ENCODE results near the gene CILP. TPM values are rescaled to one million over a fixed set of nuclear protein-coding genes. Genes with fewer than 3 reads are reported as not detected.

Gene CILP
- total RNA-seq, 1 donor from 2014 or later, result 1.8 TPM

GRCh38 chr15:65175511-65175910, 35.8 kb downstream of the CILP start:
- H3K4me3 Mint-ChIP-seq, result no peak overlapping the region
- no peak for DNase-seq (ENCODE audit: extremely low spot score, unreplicated experiment)
- no peak overlapping the region for H3K27ac Mint-ChIP-seq
- H3K4me1 Mint-ChIP-seq (ENCODE audit: unreplicated experiment), result peaks cover 4% of the 10 kb centered on the region
- H3K27me3 Mint-ChIP-seq, result no peaks in the 10 kb centered on the region
- H3K36me3 Mint-ChIP-seq, result peaks cover 16% of the 10 kb centered on the region
- H3K9me3 Mint-ChIP-seq, result no peaks in the 10 kb centered on the region
- TF ChIP-seq CTCF (conservative IDR thresholded peaks at IDR 0.05), result no peak

GRCh38 chr15:65174509-65174908, 36.8 kb downstream of the CILP start:
- Mint-ChIP-seq H3K4me3 (no peak overlapping the region), H3K9me3 (no peaks in the 10 kb centered on the region), H3K27me3 (no peaks in the 10 kb centered on the region), H3K4me1 (ENCODE audit: unreplicated experiment) (peaks cover 4% of the 10 kb centered on the region), H3K27ac (no peak overlapping the region), H3K36me3 (peaks cover 16% of the 10 kb centered on the region)
- no peak for DNase-seq (ENCODE audit: extremely low spot score, unreplicated experiment)
- no peak for TF ChIP-seq CTCF (conservative IDR thresholded peaks at IDR 0.05)

- Mint-ChIP-seq H3K4me1 (ENCODE audit: unreplicated experiment) (peaks cover 4% of the 10 kb centered on the region), H3K27ac (peak overlapping the region; percentile 56), H3K9me3 (no peaks in the 10 kb centered on the region), H3K4me3 (no peak overlapping the region), H3K27me3 (no peaks in the 10 kb centered on the region), H3K36me3 (peaks cover 16% of the 10 kb centered on the region)
- no peak for DNase-seq (ENCODE audit: extremely low spot score, unreplicated experiment)
- no peak for TF ChIP-seq CTCF (conservative IDR thresholded peaks at IDR 0.05)
Observed at GRCh38 chr15:65172531-65172930, 38.7 kb downstream of the CILP start.

- H3K27me3 Mint-ChIP-seq, result no peaks in the 10 kb centered on the region
- peaks cover 4% of the 10 kb centered on the region for H3K4me1 Mint-ChIP-seq (ENCODE audit: unreplicated experiment)
- no peaks in the 10 kb centered on the region for H3K9me3 Mint-ChIP-seq
- no peak for TF ChIP-seq CTCF (conservative IDR thresholded peaks at IDR 0.05)
- peak overlapping the region; percentile 56 for H3K27ac Mint-ChIP-seq
- no peak overlapping the region for H3K4me3 Mint-ChIP-seq
- H3K36me3 Mint-ChIP-seq, result peaks cover 16% of the 10 kb centered on the region
- DNase-seq (ENCODE audit: extremely low spot score, unreplicated experiment), result no peak
Observed at GRCh38 chr15:65171428-65171827, 39.8 kb downstream of the CILP start.

- Mint-ChIP-seq H3K4me3 (no peak overlapping the region), H3K27me3 (no peaks in the 10 kb centered on the region), H3K4me1 (ENCODE audit: unreplicated experiment) (no peaks in the 10 kb centered on the region), H3K27ac (no peak overlapping the region), H3K9me3 (no peaks in the 10 kb centered on the region), H3K36me3 (peaks cover 9% of the 10 kb centered on the region)
- DNase-seq (ENCODE audit: extremely low spot score, unreplicated experiment), result no peak
- TF ChIP-seq CTCF (conservative IDR thresholded peaks at IDR 0.05), result no peak
Observed at GRCh38 chr15:65165875-65166274, 45.4 kb downstream of the CILP start.

- Mint-ChIP-seq H3K4me1 (ENCODE audit: unreplicated experiment) (no peaks in the 10 kb centered on the region), H3K27ac (no peak overlapping the region), H3K4me3 (no peak overlapping the region), H3K27me3 (no peaks in the 10 kb centered on the region), H3K36me3 (peaks cover 9% of the 10 kb centered on the region), H3K9me3 (no peaks in the 10 kb centered on the region)
- DNase-seq (ENCODE audit: extremely low spot score, unreplicated experiment), result no peak
- TF ChIP-seq CTCF (conservative IDR thresholded peaks at IDR 0.05), result no peak
Observed at GRCh38 chr15:65164139-65164538, 47.1 kb downstream of the CILP start.

Measured in type B pancreatic cell (in vitro differentiated cells).